NCI-H345 treated with DMSO at 0.1 percent for 48 hours (cell line): ENCODE measurements around the gene CDH4.

Experiments
- DNase-seq: peaks from one replicate; lab custom pipeline; 2025; ENCODE audit not compliant: unreplicated experiment; lab: John Stamatoyannopoulos, UW

CDH4 gene

DNA sequence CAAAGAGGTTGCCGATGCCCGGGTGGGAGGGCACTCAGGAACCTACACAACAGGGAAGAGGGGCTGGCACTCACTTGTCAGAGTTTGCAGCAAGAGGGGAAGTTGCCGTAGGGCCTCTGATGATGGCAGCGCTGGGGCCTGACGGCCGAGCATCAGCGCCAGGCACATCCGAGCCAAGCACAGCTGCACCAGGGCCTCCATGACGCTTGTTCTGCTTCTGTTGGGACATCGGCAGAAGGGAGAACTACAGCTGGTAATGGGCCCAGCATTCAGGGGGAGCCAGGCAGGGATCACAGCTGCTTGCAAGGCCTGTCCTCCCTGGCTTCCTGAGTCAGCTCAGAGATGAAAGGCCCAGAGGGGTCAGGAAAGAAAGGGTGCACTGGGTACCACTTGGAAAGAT is 367.7 kb downstream of the CDH4 start:
- no peak for DNase-seq

DNA sequence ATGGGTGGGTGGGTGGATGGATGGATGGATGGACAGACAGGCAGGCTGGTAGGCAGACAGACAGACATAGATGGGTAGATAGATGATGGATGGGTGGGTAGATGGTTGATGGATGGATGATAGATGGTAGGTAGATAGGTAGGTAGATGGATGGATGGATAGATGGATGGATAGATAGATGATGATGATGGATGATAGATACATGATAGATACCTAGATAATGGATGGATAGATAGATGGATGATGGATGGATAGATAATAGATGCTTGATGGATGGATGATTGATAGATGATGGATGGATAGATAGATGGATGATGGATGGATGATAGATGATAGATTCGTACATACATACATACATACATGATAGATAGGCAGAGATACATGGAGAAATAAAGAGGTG is 368.1 kb downstream of the CDH4 start:
- DNase-seq, result no peak

DNA sequence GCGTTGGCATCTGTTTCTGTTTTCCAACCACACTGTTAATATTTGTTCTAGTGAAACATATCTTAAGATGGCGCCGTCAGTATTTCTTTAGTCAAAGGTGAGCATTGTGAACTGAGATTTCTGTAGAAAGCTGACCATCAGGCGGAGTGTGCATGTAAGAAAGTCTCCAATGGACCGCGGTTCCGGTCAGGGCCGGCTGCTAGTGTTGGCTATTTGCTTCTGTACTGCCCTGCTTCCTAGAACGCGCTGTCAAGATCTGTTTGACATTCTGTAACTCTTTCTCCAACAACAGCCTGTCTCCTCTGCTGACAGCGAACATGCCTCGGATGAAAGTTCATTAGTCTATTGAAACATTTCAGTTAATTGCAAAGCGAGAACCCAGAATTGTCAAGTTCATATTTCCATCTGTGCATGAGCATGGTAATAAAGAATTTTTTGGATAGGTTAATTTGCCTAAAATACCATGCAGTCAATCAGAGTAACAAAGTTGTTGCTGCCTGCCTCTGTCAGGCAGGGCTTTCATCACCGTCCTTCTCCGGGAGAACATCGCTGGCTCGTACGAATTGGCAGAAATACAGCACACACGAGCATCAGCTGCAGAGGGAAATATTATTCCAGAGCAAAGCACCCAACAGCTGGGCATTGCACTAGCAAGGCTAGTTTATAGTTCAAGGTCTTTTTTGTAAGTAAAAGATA is 369.1 kb downstream of the CDH4 start:
- no peak for DNase-seq

DNA sequence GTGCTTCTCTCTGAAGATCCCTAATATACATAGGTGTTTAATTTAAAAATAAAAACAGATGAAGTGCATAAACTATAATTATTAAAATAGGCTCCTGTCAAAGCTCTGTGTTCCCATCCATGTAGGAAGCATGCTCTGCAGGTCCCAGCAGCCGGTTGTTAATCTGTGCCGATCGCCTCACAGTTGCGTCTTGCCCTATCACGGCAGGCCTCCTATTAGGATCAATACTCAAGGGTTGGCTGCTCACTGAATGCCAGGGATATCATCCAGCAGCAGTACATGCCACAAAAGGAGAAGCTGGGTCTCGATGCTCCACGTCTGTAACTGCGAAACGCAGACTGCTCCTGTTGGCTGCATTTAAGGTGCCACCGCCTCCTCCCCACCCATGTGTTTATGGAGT is 369.8 kb downstream of the CDH4 start:
- DNase-seq, result no peak

DNA sequence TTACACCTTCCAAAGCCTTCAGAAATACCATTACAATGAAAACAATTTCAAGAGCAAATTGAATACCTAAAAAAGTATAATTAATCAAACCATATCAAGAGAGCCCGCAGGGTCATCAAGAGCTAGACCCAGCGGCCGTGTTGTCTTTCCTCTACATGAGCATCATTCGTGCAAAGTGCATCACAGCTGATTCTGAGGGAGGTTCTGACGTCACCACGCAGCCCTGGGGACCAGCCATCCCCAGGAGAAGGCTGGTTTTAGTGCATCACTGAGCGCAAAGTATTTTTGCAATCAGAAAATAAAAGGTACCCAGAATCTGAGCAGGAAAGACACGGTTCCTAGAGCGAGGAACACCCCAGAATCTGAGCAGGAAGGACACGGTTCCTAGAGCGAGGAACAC is 371.4 kb downstream of the CDH4 start:
- no peak for DNase-seq

DNA sequence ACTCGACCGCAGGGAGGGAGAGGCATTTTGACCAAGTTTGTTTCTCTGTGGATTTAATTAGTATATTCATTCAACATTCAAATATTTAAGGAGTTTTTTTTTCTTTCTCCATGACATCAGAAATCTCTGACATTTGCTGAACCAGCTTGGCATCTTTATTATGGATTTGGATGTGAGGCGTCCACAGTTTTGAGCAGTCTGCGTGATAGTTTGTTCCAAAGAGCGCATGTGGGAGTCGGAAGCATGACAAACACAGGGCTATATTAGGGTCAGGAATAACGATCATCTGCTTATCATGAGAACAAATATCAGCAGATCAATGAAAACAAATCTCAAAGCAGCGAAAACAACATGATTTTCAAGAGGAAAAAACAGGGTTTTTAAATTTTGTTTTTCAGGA is 373.2 kb downstream of the CDH4 start:
- no peak for DNase-seq

DNA sequence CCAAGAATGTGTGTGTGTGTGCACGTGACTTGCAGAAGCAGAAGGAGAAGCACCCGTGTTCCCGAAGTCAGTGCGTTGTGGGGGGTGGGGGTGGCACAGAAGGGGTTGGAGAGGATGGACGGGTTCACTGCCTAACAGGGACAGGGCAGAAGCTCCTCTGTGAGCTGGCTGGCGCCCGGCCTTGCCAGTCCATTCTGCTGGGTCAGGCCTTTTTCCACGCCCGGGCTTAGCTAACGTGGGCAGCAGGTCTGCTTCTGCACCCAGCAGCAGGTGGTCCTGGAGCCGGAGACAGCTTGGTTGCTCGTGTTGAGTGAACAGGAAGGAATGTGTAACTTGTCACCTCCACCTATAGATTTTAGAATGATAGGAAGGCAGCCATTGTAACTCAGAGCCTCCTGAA is 374.4 kb downstream of the CDH4 start:
- no peak for DNase-seq

DNA sequence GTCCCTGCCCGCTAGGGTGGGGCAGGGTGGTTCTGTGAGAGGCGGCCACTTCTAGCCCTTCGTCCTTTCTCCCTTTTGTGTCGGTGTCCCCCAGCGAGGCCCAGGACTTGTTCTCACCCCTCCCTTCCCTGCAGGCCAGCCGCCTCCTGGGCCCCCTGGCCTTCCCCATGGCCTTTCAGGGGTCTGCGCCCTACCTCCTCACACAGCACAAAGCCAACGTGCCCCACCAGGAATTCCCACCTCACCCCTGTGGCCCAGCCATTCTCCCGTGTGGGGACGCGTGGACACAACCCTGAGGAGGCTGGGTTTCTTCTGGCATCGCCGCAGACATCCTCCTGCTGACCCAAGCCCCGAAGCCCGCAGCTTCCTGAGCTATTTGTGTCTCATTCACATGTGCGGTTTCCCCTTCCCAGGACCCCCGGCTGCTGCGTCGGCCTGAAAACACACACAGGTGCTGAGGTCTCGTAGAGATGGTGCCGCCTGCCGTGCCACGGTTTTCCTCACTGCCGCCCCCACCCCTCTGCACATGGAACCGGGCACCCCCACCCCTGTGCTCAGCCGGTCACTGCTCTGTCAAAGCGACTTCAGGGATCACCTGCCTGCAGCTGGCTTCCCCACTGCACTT is 375.8 kb downstream of the CDH4 start:
- DNase-seq, result no peak

DNA sequence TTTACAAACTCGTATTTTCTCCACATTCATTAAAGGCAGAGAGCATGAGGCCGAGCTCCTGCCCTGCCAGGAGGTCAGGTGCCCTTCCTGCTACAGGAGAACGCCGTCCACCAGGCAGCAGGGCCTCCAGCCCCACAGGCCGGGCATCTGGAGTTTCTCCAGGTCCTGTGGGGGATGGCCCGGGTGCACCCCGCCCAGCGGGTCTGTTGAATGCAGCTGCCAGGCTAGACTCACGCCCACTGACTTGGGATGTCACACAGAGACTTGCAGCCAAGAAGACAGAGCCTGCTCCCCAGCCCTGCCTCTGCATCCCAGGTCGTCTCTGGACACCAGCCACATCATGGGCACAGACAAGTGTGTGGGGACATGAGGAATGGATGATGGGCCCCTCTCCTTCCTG is 376.4 kb downstream of the CDH4 start:
- DNase-seq, result no peak

DNA sequence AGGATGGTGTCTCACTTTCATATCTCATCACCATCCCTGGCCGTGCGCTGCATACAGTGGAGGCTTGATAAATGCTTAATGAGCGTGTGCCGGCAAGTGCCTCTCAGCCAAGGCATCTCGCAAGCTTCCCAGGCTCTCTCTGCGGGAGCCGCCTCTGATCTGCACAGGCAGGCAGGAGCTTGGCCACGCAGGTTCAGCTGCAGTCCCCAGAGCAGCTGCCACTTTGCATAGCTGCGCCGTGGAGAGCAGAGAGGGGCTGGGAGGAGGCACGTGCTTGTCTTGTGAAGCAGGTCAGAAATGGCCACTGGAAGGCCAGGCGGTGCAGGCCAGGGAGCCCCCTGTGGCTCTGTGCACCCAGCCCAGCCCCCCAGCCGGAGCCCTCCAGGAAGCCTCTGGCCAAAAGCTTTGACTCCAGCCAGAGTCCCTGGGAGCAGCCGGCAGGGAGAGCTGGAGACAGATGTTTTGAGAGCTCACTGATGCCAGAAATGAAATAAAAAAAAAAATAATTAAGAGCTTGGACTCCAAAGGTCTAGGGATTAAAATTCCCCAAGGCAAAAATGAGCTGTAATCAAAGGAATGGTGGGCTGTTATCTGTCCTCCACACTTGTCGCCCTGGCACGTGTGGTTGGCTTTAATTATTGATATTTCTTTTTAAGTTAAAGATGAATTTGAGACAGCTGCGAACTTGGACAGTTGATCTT is 377.0 kb downstream of the CDH4 start:
- peak; percentile 6 for DNase-seq

DNA sequence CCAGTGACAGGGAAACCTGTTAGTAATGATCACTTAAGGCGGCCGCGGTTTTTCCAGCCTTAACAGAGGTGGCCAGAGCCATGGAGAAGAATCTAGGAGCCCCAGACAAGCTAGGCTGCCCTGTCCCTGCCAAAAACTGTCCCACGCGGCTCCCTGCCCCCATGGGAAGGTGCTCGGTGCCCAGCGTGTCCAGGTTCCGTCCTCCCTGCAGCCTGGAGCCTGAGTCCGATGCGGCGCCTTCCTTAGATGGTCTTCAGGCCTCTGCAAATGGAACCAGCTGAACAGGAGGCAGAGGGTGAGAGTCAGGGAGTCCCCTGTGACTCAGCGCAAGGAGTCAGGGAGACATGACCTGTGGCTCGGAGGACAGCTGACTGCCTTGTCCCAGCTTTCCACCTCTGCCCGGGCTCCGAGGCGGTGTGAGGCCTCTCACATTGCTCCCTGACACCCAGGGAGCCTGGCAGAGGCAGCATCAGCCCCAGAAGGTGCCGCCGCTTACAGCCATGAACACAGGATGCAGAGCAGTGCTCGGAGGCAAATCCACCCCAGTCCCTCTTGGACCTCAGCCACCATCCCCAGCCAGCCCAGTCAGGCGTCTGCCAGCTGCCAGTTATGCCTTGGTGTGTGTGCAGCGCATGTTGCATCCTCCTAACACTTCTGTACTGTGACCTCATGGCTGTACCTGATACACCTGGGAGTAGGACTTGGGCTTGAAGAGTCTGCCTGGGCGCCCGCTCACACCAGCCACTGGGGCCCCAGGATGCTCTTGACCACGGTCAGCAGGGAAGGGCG is 377.7 kb downstream of the CDH4 start:
- DNase-seq, result no peak

DNA sequence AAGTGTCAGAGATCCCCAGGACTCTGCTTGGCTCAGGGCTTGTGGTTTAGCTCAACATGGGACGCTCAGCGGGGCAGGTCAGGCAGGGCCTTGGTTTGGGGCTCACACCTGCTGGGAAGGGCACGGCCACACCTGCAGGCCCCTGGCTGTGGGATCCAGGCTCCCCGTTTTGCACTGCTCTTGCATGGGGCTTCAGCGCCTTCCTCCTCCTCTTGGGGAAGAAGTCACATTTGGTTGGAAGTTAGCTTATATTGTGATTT is 378.3 kb downstream of the CDH4 start:
- no peak for DNase-seq

DNA sequence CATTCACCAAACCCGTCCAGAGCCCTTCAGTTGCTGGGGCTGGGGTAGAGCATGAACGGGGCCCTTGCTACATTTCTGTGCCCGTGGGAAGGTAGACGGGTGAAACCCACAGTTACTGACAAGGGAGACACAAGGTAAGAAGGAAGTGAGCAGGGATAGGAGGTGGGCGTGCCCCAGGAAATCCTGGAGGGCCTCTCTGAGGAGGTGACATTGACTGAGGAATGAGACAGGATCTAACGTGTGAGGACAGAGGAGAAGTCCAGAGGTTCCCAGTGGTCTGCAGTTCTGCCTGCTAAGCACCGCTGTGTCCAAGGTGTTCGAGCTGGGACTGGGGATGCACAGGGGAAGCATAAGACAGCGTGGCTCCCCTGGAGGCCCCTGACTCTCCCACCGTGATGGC is 378.8 kb downstream of the CDH4 start:
- DNase-seq, result no peak

DNA sequence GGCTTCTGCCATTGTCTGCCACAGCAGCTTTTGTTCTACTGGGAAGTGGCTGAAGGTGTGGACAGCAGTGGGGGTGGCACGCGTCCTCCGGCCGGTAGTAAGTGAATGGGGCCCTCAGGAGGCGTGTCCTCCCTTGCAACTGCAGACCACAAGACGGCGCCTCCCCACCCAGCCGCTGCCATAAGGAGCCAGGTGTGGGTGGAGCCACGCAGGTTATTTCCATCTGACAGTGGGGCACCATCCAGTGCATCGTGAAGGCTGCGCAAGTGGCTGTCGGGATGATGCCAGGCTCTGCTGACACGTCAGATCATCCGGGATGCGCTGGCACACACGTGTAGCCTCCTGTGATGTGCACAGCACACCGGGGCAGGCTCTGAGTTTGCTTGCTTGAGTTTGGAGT is 379.7 kb downstream of the CDH4 start:
- no peak for DNase-seq

DNA sequence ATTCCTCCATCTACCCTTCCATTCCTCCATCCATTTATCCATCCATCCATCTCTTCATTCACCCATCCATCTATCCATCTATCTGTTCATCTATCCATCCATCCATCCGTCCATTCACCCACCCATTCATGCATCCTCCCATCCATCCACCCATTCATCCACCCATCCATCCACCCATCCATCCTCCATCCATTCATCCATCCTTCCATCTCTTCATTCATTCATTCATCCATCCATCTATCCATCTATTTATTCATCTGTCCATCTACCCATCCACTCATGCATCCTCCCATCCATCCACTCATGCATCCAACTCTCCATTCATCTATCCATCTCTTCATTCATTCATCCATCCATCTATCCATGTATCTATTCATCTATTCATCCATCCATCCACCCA is 380.9 kb downstream of the CDH4 start:
- DNase-seq, result no peak

DNA sequence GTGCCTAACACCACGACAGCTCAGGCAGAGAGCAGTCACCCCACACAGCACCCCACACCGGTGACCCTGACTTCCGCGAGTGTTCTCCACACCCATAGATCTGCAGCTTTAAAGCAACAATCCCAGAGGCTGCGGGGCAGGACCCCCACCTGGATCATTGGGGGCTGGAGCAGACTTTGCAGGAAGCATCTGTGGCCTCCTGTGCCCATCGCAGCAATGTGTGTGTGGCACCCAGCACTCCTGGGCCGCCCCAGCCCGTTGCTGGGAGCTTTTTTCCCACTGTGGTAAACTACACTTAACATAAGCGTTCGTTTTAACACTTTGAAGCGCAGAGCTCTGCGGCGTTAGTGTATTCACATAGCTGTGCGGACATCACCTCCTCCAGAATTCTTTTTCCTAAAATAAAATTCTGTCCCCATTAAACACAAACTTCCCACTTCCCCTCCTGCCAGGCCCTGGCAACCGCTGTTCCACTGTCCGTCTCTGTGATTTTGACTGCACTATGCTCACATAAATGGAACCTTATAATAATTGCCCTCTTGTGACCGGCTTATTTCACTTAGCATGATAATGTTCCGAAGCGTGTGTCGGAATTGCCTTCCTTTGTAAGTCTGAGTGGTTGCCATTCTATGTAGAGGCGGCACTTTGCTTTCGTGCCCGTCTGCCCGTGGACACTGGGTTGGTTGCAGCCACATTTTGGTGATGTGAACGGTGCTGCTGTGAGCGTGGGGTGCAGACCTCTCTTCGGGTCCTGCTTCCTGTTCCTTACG is 382.5 kb downstream of the CDH4 start:
- DNase-seq, result no peak

DNA sequence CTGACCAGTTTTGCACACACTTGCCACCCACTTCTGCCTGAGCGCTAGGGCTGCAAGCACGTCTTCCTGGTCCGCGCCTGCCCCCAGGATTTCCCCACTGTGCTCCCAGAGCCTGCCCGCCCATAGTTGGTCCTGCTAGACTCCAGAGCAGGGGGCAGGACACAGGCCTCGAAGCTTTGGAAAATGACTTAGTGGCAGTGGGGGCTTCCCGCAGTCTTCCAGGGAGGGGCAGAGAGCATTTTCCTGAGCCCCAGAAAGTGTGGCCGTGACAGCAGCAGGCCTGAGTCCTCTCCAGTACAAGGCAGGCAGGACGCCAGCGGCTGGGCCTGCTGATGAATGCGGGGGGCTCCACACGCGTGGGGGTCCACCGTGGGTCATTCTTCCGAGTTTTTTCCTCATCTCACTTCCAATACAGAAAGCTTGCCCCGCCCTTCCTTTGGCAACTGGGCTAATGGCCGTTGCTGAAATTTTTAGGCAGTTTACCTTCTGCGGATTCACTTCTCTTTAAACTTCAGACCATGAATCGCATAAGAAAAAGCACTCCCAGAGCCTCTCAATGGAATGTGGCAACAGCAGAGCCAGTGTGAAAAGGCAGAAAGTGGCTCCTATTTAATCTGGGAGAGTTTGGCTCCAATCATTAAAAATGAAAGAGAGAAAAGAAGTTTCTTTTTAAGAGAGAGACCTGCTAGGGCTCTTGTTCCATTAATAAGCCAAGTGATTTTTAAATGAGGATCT is 383.8 kb downstream of the CDH4 start:
- no peak for DNase-seq

DNA sequence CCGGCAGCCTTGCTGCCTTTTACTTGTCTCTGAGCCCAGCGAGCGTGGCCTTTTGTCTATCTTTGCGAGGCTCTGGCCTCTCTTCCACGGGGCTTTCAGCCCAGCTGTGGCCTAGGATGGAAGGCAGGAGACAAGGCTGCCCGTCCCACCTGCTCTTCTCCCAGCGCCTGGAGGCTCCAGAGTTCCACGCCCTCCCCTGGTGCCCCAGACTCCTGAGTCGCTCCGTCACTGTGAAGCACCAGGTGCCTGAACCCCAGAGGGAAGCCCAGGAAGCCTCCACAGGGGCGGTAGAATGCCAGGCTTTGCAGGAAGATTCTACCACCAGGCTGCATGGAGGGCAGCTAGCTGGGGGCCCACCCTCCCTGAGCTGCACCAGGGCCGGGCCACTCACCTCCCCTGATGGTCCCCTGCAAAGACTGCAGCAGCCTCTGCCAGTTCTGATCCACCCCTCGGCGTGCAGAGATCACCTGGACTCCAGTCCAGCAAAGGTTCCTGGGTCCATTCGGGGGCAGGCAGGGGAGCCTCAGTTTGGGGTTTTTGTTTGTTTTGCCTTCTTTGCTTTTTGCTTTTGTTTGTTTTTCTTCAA is 384.6 kb downstream of the CDH4 start:
- no peak for DNase-seq

DNA sequence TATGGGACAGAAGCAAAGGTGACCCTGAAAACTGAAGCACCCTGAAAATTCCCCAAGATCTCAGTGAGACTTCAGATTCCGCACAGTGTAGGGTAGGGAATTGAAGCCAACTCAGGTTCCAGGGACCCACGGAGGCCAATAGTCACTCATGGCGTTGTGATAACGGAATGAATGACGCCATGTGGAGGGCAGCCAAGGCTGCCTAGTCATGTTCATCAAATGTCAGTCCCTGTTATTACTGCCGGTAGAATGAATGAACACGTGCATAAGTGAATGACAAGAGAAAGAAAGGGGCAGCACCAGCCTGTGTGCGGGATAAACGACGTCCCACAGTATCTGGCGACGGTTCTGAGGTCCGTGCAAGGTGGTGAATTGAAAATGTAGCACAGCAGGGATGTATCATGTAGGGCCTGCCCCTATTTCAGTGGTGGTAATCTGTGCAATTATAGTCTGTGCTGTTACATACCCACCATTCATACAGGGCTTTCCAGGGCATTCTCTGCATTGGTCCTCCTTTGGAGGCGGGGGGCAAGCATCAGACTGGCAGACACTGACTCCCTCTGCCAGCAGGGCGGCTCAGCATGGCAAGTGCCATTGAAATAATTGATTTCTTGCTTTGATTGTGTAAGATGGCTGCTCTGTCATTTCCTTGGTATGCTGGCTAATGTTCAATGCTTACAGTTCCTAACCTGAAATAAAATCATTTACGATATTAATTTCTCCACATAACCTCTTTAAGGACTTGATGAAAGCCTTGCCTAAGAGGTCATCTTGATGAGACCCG is 386.9 kb downstream of the CDH4 start:
- DNase-seq, result no peak
